ENCODE measurements around the gene KRTAP1-4.

- TF ChIP-seq CTCF (conservative IDR thresholded peaks at IDR 0.05; ENCODE audit: low read depth, low read length) (no peak), RAD21 (IDR thresholded peaks at IDR 0.05; ENCODE audit: low read length) (no peak), CHD1 (IDR thresholded peaks at IDR 0.05; ENCODE audit: low read depth, low read length) (no peak), RFX5 (IDR thresholded peaks at IDR 0.05; ENCODE audit: low read depth, low read length) (no peak), POLR2A (IDR thresholded peaks at IDR 0.05; ENCODE audit: low read depth, low read length) (no peak), ELK1 (IDR thresholded peaks at IDR 0.05; ENCODE audit: borderline replicate concordance, low read depth, low read length) (no peak)
Measured at GRCh38 chr17:41069031-41069430, 39.0 kb upstream of the KRTAP1-4 start.

Data from IMR-90 (cell line).